GM12878 (cell line): Measurements from ENCODE around the gene FGFRL1. TPM values are rescaled to one million over a fixed set of nuclear protein-coding genes. Genes with fewer than 3 reads are reported as not detected.

Source experiments
- E2F4 ChIP-seq: IDR thresholded peaks from 2 replicates; pipeline ENCODE4 v1.6.1; 2012; ENCODE audit warnings: low read depth, low read length, improper control_type of control experiment
- ETV6 ChIP-seq, 2 experiments: fragments of 450-650 bp in 1 of 2; IDR thresholded peaks in 1 of 2; conservative IDR thresholded peaks in 1 of 2; 2 replicates each; pipeline ENCODE4 v1.6.1; 2014; ENCODE audit warnings: antibody characterized with exemption in 1 of 2, borderline replicate concordance in 1 of 2, low read depth in 1 of 2, mild to moderate bottlenecking in 1 of 2, moderate library complexity in 1 of 2
- GATAD2B ChIP-seq: fragments of 450-650 bp; conservative IDR thresholded peaks from 2 replicates; pipeline ENCODE4 v1.6.1; 2017; ENCODE audit warnings: low read depth, mild to moderate bottlenecking, moderate library complexity
- SP1 ChIP-seq: IDR thresholded peaks from one replicate; pipeline ENCODE4 v1.6.1; 2011; ENCODE audit warnings: low read depth, low read length
- SREBF2 ChIP-seq: IDR thresholded peaks from 2 replicates; pipeline ENCODE4 v1.6.1; 2012; ENCODE audit warnings: mild to moderate bottlenecking, low read length
- TCF12 ChIP-seq: IDR thresholded peaks from 2 replicates; pipeline ENCODE4 v1.6.1; 2011; ENCODE audit warnings: low read depth, mild to moderate bottlenecking, low read length
- ZNF24 ChIP-seq: fragments of 450-650 bp; IDR thresholded peaks from 2 replicates; pipeline ENCODE4 v1.6.1; 2017; ENCODE audit warnings: antibody characterized with exemption, mild to moderate bottlenecking
- polyA plus RNA-seq, 11 experiments: library from polyadenylated mRNA; depleted of rRNA in 4 of 11; unstranded in 6 of 11; stranded (reverse) in 5 of 11; fragments of >200 nt; fragmentation: Nextera tagmentation in 4 of 11; fragmentation: Illumina TruSeq in 1 of 11; extraction: Ambion mirVana in 4 of 11; extraction: Trizol in 1 of 11; gene quantifications; 1 replicate in 1 of 11; 2 replicates in 10 of 11; pipeline versions ENCODE4 v1.2.1 to v1.2.3, GENCODE V29; 2011 to 2016; ENCODE audit warnings: inconsistent platforms in 2 of 11, missing spikeins in 2 of 11, low read depth in 1 of 11
- total RNA-seq, 4 experiments: library from RNA; depleted of rRNA in 3 of 4; stranded (reverse); fragments of >200 nt in 3 of 4; fragmentation: Illumina TruSeq in 1 of 4; extraction: Trizol in 1 of 4; gene quantifications; 2 replicates each; pipeline versions ENCODE4 v1.2.1 to v1.2.3, GENCODE V29; 2013 to 2021
- TF ChIP-seq, protein P1 (sequence below): fragments of 150-350 bp; IDR thresholded peaks from 2 replicates; pipeline ENCODE4 v1.6.1; 2014; ENCODE audit warnings: mild to moderate bottlenecking, low read depth, low read length
- TF ChIP-seq, protein P2 (sequence below): fragments of 450-650 bp; IDR thresholded peaks from 2 replicates; pipeline ENCODE4 v1.6.1; 2014; ENCODE audit warnings: mild to moderate bottlenecking
- TF ChIP-seq, protein P3 (sequence below): IDR thresholded peaks from 2 replicates; pipeline ENCODE4 v1.6.1; 2012; ENCODE audit warnings: improper control_type of control experiment, low read depth, low read length; ENCODE audit not compliant: insufficient replicate concordance

Gene FGFRL1
- total and polyA plus RNA-seq, 10 of the 15 experiments (the other 5 are each of a cell fraction or from before 2014, with no cell fraction given): 0.02 to 1.5 (median 0.29) TPM; not detected in 2

DNA sequence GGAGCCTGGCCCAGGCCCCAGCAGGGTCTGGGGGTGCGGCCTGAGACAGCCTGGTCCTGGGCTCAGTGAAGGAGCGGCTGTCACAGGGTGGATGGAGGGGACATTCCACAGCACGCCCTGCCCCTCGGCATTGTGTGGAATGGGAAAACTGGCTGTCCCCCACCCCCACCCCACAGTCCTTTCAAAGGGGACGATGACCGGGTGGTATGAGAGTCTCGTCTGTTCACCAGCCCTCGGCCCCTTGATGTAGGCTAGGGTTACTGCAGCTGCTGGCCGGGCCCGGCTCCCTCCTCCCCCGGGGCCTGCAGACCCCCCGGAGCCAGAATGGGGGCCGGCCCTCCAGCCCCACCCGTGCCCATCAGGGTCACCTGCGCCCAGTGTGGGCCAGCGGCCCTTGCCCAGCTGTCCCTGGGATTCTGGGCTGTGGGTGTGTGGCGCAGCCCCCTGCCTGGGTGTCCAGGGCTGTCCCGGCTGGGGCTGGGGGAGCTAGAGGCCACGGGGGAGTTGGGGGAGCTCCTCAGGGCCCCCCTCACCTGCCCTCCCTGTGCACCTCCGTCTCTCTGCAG, 11.7 kb downstream of the FGFRL1 start (continued):
- TF ChIP-seq, protein P1, sequence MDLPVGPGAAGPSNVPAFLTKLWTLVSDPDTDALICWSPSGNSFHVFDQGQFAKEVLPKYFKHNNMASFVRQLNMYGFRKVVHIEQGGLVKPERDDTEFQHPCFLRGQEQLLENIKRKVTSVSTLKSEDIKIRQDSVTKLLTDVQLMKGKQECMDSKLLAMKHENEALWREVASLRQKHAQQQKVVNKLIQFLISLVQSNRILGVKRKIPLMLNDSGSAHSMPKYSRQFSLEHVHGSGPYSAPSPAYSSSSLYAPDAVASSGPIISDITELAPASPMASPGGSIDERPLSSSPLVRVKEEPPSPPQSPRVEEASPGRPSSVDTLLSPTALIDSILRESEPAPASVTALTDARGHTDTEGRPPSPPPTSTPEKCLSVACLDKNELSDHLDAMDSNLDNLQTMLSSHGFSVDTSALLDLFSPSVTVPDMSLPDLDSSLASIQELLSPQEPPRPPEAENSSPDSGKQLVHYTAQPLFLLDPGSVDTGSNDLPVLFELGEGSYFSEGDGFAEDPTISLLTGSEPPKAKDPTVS: no peak
- TF ChIP-seq SREBF2 (no peak), SP1 (no peak), GATAD2B (no peak), ETV6 (conservative IDR thresholded peaks at IDR 0.05 in 1 of 2, IDR thresholded peaks at IDR 0.05 in 1 of 2; ENCODE audit: borderline replicate concordance in 1 of 2, low read depth in 1 of 2) (no peak), ZNF24 (no peak), TCF12 (no peak), E2F4 (no peak)
- TF ChIP-seq, protein P2, sequence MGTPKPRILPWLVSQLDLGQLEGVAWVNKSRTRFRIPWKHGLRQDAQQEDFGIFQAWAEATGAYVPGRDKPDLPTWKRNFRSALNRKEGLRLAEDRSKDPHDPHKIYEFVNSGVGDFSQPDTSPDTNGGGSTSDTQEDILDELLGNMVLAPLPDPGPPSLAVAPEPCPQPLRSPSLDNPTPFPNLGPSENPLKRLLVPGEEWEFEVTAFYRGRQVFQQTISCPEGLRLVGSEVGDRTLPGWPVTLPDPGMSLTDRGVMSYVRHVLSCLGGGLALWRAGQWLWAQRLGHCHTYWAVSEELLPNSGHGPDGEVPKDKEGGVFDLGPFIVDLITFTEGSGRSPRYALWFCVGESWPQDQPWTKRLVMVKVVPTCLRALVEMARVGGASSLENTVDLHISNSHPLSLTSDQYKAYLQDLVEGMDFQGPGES: no peak
- TF ChIP-seq, protein P3, sequence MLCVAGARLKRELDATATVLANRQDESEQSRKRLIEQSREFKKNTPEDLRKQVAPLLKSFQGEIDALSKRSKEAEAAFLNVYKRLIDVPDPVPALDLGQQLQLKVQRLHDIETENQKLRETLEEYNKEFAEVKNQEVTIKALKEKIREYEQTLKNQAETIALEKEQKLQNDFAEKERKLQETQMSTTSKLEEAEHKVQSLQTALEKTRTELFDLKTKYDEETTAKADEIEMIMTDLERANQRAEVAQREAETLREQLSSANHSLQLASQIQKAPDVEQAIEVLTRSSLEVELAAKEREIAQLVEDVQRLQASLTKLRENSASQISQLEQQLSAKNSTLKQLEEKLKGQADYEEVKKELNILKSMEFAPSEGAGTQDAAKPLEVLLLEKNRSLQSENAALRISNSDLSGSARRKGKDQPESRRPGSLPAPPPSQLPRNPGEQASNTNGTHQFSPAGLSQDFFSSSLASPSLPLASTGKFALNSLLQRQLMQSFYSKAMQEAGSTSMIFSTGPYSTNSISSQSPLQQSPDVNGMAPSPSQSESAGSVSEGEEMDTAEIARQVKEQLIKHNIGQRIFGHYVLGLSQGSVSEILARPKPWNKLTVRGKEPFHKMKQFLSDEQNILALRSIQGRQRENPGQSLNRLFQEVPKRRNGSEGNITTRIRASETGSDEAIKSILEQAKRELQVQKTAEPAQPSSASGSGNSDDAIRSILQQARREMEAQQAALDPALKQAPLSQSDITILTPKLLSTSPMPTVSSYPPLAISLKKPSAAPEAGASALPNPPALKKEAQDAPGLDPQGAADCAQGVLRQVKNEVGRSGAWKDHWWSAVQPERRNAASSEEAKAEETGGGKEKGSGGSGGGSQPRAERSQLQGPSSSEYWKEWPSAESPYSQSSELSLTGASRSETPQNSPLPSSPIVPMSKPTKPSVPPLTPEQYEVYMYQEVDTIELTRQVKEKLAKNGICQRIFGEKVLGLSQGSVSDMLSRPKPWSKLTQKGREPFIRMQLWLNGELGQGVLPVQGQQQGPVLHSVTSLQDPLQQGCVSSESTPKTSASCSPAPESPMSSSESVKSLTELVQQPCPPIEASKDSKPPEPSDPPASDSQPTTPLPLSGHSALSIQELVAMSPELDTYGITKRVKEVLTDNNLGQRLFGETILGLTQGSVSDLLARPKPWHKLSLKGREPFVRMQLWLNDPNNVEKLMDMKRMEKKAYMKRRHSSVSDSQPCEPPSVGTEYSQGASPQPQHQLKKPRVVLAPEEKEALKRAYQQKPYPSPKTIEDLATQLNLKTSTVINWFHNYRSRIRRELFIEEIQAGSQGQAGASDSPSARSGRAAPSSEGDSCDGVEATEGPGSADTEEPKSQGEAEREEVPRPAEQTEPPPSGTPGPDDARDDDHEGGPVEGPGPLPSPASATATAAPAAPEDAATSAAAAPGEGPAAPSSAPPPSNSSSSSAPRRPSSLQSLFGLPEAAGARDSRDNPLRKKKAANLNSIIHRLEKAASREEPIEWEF: no peak
- TF ChIP-seq, all 136 proteins: peak for 0
